Measurements from ENCODE around the gene SESTD1. TPM values are rescaled to one million over a fixed set of nuclear protein-coding genes. Genes with fewer than 3 reads are reported as not detected.

SESTD1 gene
- total RNA-seq, 1 donor from 2014 or later, result 49.2 TPM

- Mint-ChIP-seq H3K4me3 (no peak overlapping the region), H3K27ac (peak overlapping the region; percentile 50), H3K36me3 (ENCODE audit: low read depth) (peaks cover 18% of the 10 kb centered on the region), H3K4me1 (peaks cover 51% of the 10 kb centered on the region), H3K9me3 (peaks cover 3% of the 10 kb centered on the region), H3K27me3 (no peaks in the 10 kb centered on the region)
- ChIA-PET POLR2A (no interaction called here), CTCF (no interaction called here)
- TF ChIP-seq, protein P1, sequence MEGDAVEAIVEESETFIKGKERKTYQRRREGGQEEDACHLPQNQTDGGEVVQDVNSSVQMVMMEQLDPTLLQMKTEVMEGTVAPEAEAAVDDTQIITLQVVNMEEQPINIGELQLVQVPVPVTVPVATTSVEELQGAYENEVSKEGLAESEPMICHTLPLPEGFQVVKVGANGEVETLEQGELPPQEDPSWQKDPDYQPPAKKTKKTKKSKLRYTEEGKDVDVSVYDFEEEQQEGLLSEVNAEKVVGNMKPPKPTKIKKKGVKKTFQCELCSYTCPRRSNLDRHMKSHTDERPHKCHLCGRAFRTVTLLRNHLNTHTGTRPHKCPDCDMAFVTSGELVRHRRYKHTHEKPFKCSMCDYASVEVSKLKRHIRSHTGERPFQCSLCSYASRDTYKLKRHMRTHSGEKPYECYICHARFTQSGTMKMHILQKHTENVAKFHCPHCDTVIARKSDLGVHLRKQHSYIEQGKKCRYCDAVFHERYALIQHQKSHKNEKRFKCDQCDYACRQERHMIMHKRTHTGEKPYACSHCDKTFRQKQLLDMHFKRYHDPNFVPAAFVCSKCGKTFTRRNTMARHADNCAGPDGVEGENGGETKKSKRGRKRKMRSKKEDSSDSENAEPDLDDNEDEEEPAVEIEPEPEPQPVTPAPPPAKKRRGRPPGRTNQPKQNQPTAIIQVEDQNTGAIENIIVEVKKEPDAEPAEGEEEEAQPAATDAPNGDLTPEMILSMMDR (IDR thresholded peaks at IDR 0.05), result no peak
- intact Hi-C loops (cut with micrococcal nuclease), result loop anchor here (2.0 to 5.0 kb wide), 2 partner anchors 14 to 38 kb away; no protein-coding TSS in a partner anchor
- DNase-seq (no peak), ATAC-seq (ENCODE audit: low read depth) (no peak)
These were observed 29.9 kb downstream of the SESTD1 start for GRCh38 chr2:179234658-179235240.

GRCh38 chr2:179233626-179234430 is 30.8 kb downstream of the SESTD1 start:
- ATAC-seq (ENCODE audit: low read depth) (no peak), DNase-seq (no peak)
- no peak overlapping the region for H3K4me3 Mint-ChIP-seq
- ChIA-PET POLR2A (no interaction called here), CTCF (no interaction called here)
- intact Hi-C loops (cut with micrococcal nuclease), result loop anchor here (2.0 kb wide), 1 partner anchor 13 kb away; no protein-coding TSS in a partner anchor
- no peak overlapping the region for H3K27ac Mint-ChIP-seq
- H3K27me3 Mint-ChIP-seq, result no peaks in the 10 kb centered on the region
- TF ChIP-seq, protein P1 (IDR thresholded peaks at IDR 0.05), result no peak
- peaks cover 3% of the 10 kb centered on the region for H3K9me3 Mint-ChIP-seq
- H3K4me1 Mint-ChIP-seq, result peaks cover 41% of the 10 kb centered on the region
- peaks cover 20% of the 10 kb centered on the region for H3K36me3 Mint-ChIP-seq (ENCODE audit: low read depth)

- TF ChIP-seq, protein P1 (IDR thresholded peaks at IDR 0.05), result no peak
- Mint-ChIP-seq H3K27ac (no peak overlapping the region), H3K27me3 (no peaks in the 10 kb centered on the region), H3K4me1 (peaks cover 42% of the 10 kb centered on the region), H3K4me3 (no peak overlapping the region), H3K36me3 (ENCODE audit: low read depth) (peaks cover 21% of the 10 kb centered on the region), H3K9me3 (peaks cover 3% of the 10 kb centered on the region)
- DNase-seq (no peak), ATAC-seq (ENCODE audit: low read depth) (no peak)
- ChIA-PET POLR2A (no interaction called here), CTCF (no interaction called here)
- intact Hi-C loops (cut with micrococcal nuclease), result no loop called here
These were observed 31.5 kb downstream of the SESTD1 start for GRCh38 chr2:179233083-179233490.

- Mint-ChIP-seq H3K9me3 (no peaks in the 10 kb centered on the region), H3K27ac (no peak overlapping the region), H3K4me3 (no peak overlapping the region), H3K36me3 (ENCODE audit: low read depth) (peaks cover 5% of the 10 kb centered on the region), H3K27me3 (no peaks in the 10 kb centered on the region), H3K4me1 (peaks cover 50% of the 10 kb centered on the region)
- ChIA-PET POLR2A (interaction anchor here (0.9 kb wide), 1 partner anchor 29 kb away, joined by 3 read pairs; no protein-coding TSS in a partner anchor), CTCF (interaction anchor here (1.2 kb wide), 1 partner anchor 8 kb away, joined by 3 read pairs; no protein-coding TSS in a partner anchor)
- TF ChIP-seq, protein P1 (IDR thresholded peaks at IDR 0.05), result no peak
- intact Hi-C loops (cut with micrococcal nuclease), result no loop called here
- ATAC-seq (ENCODE audit: low read depth) (no peak), DNase-seq (no peak)
These were observed 37.7 kb downstream of the SESTD1 start for GRCh38 chr2:179226961-179227259.

GRCh38 chr2:179226203-179226960 is 38.2 kb downstream of the SESTD1 start:
- intact Hi-C loops (cut with micrococcal nuclease), result no loop called here
- ATAC-seq (ENCODE audit: low read depth), result no peak
- peaks cover 48% of the 10 kb centered on the region for H3K4me1 Mint-ChIP-seq
- H3K27me3 Mint-ChIP-seq, result no peaks in the 10 kb centered on the region
- no peak overlapping the region for H3K27ac Mint-ChIP-seq
- TF ChIP-seq, protein P1 (IDR thresholded peaks at IDR 0.05), result no peak
- CTCF ChIA-PET, result no interaction called here
- H3K9me3 Mint-ChIP-seq, result no peaks in the 10 kb centered on the region
- no peak for DNase-seq
- H3K4me3 Mint-ChIP-seq, result no peak overlapping the region
- POLR2A ChIA-PET, result interaction anchor here (0.9 kb wide), 1 partner anchor 29 kb away, joined by 3 read pairs; no protein-coding TSS in a partner anchor
- peaks cover 5% of the 10 kb centered on the region for H3K36me3 Mint-ChIP-seq (ENCODE audit: low read depth)

Measured in activated B cell treated with CpG ODN at 0.5 μM for 24 hours (primary cell).